HUES64 (cell line): Measurements from ENCODE around the gene BTBD19.
"Not testable (repeated sequence)": the region's sequence is repeated elsewhere in the genome, so short reads cannot be mapped to it uniquely, and the experiment has no call there.

Experiments
- H3K27ac ChIP-seq: 2 replicates; pipeline ENCODE4 v1.7.0; 2013; ENCODE audit warnings: low read depth, low read length, inconsistent platforms
- H3K27me3 ChIP-seq: 2 replicates; pipeline ENCODE4 v1.6.1; 2013; ENCODE audit warnings: mild to moderate bottlenecking, low read length; ENCODE audit not compliant: insufficient read depth
- H3K36me3 ChIP-seq: 2 replicates; pipeline ENCODE4 v1.6.1; 2013; ENCODE audit warnings: mild to moderate bottlenecking, low read length; ENCODE audit not compliant: insufficient read depth
- H3K4me1 ChIP-seq: 2 replicates; pipeline ENCODE4 v1.6.1; 2013; ENCODE audit warnings: mild to moderate bottlenecking, low read length, moderate library complexity; ENCODE audit not compliant: insufficient read depth
- H3K4me3 ChIP-seq: 2 replicates; pipeline ENCODE4 v1.5.1; 2013; ENCODE audit warnings: mild to moderate bottlenecking, low read length, moderate library complexity
- H3K9ac ChIP-seq: 2 replicates; pipeline ENCODE4 v1.6.1; 2013; ENCODE audit warnings: mild to moderate bottlenecking, low read depth, low read length
- H3K9me3 ChIP-seq: 2 replicates; pipeline ENCODE4 v1.6.1; 2013; ENCODE audit warnings: low read depth, low read length; ENCODE audit not compliant: insufficient read depth
- WGBS: fragments of 150-250, 120-280 bp; methylation state at CpG from one replicate; pipeline ENCODE4 v1.1.7; 2013; ENCODE audit warnings: missing lambda C conversion rate; 5-methylcytosine and 5-hydroxymethylcytosine counted together

Gene BTBD19

GRCh38 chr1:44812822-44813543 is 4.7 kb downstream of the BTBD19 start:
- Histone ChIP-seq H3K27me3 (no peaks in the 10 kb centered on the region), H3K27ac (no peak overlapping the region), H3K4me1 (peaks cover 16% of the 10 kb centered on the region), H3K4me3 (peak overlapping the region; percentile 32; the same call in 1 of the 2 replicates), H3K9ac (peak overlapping the region; percentile 41; the same call in 1 of the 2 replicates), H3K36me3 (no peaks in the 10 kb centered on the region), H3K9me3 (no peaks in the 10 kb centered on the region)
- 89% methylated on average over 48 of the region's 48 CpGs for WGBS

GRCh38 chr1:44815926-44816325 is 7.6 kb downstream of the BTBD19 start:
- not testable (repeated sequence) for H3K4me1 ChIP-seq, H3K27me3 ChIP-seq, H3K4me3 ChIP-seq, H3K9ac ChIP-seq, H3K27ac ChIP-seq, H3K9me3 ChIP-seq, H3K36me3 ChIP-seq
- 95% methylated on average over 9 of the region's 9 CpGs for WGBS

GRCh38 chr1:44817307-44817706 is 9.0 kb downstream of the BTBD19 start:
- WGBS, result 88% methylated on average over 2 of the region's 2 CpGs
- Histone ChIP-seq H3K4me1 (0 out of 2 replicates have a peak, but pooled peaks cover 4% of the 10 kb centered on the region), H3K27ac (no peak overlapping the region), H3K9ac (no peak overlapping the region), H3K4me3 (no peak overlapping the region), H3K9me3 (no peaks in the 10 kb centered on the region), H3K36me3 (no peaks in the 10 kb centered on the region), H3K27me3 (no peaks in the 10 kb centered on the region)

GRCh38 chr1:44817771-44818495 is 9.6 kb downstream of the BTBD19 start:
- H3K36me3 ChIP-seq, result no peaks in the 10 kb centered on the region
- 0 out of 2 replicates have a peak, but pooled peaks cover 4% of the 10 kb centered on the region for H3K4me1 ChIP-seq
- H3K27ac ChIP-seq, result no peak overlapping the region
- WGBS, result 94% methylated on average over 11 of the region's 11 CpGs
- no peak overlapping the region for H3K9ac ChIP-seq
- no peak overlapping the region for H3K4me3 ChIP-seq
- no peaks in the 10 kb centered on the region for H3K27me3 ChIP-seq
- H3K9me3 ChIP-seq, result no peaks in the 10 kb centered on the region

- Histone ChIP-seq H3K9ac (peak overlapping the region; percentile 6; the same call in 1 of the 2 replicates), H3K4me1 (0 out of 2 replicates have a peak, but pooled peaks cover 4% of the 10 kb centered on the region), H3K27ac (peak overlapping the region; percentile 1; the same call in 1 of the 2 replicates), H3K9me3 (no peaks in the 10 kb centered on the region), H3K4me3 (peak overlapping the region; percentile 38), H3K36me3 (no peaks in the 10 kb centered on the region), H3K27me3 (no peaks in the 10 kb centered on the region)
- 28% methylated on average over 13 of the region's 13 CpGs for WGBS
Observed at GRCh38 chr1:44819196-44819607, 10.9 kb downstream of the BTBD19 start.

- no peaks in the 10 kb centered on the region for H3K9me3 ChIP-seq
- 1% methylated on average over 33 of the region's 33 CpGs for WGBS
- H3K4me3 ChIP-seq, result peak overlapping the region; percentile 54
- peak overlapping the region; percentile 93 for H3K27ac ChIP-seq
- no peaks in the 10 kb centered on the region for H3K27me3 ChIP-seq
- H3K9ac ChIP-seq, result peak overlapping the region; percentile 91
- H3K36me3 ChIP-seq, result no peaks in the 10 kb centered on the region
- 0 out of 2 replicates have a peak, but pooled peaks cover 4% of the 10 kb centered on the region for H3K4me1 ChIP-seq
Observed at GRCh38 chr1:44819608-44820327, 11.4 kb downstream of the BTBD19 start.

- Histone ChIP-seq H3K4me3 (peak overlapping the region; percentile 54), H3K27me3 (no peaks in the 10 kb centered on the region), H3K9me3 (no peaks in the 10 kb centered on the region), H3K9ac (peak overlapping the region; percentile 91), H3K4me1 (0 out of 2 replicates have a peak, but pooled peaks cover 4% of the 10 kb centered on the region), H3K27ac (peak overlapping the region; percentile 93), H3K36me3 (no peaks in the 10 kb centered on the region)
- 48% methylated on average over 25 of the region's 25 CpGs for WGBS
Observed at GRCh38 chr1:44820328-44821239, 12.3 kb downstream of the BTBD19 start.

- no peak overlapping the region for H3K4me3 ChIP-seq
- no peak overlapping the region for H3K9ac ChIP-seq
- H3K27ac ChIP-seq, result no peak overlapping the region
- WGBS, result 93% methylated on average over 9 of the region's 9 CpGs
- H3K9me3 ChIP-seq, result no peaks in the 10 kb centered on the region
- no peaks in the 10 kb centered on the region for H3K27me3 ChIP-seq
- H3K4me1 ChIP-seq, result 0 out of 2 replicates have a peak, but pooled peaks cover 4% of the 10 kb centered on the region
- no peaks in the 10 kb centered on the region for H3K36me3 ChIP-seq
Observed at GRCh38 chr1:44821240-44821715, 13.0 kb downstream of the BTBD19 start.

- WGBS, result 91% methylated on average over 6 of the region's 6 CpGs
Observed at GRCh38 chr1:44822131-44822701, 13.9 kb downstream of the BTBD19 start.

GRCh38 chr1:44822981-44823451 is 14.7 kb downstream of the BTBD19 start:
- Histone ChIP-seq H3K4me1 (0 out of 2 replicates have a peak, but pooled peaks cover 4% of the 10 kb centered on the region), H3K36me3 (no peaks in the 10 kb centered on the region), H3K9ac (no peak overlapping the region), H3K27me3 (no peaks in the 10 kb centered on the region), H3K4me3 (no peak overlapping the region), H3K27ac (no peak overlapping the region), H3K9me3 (no peaks in the 10 kb centered on the region)
- 93% methylated on average over 15 of the region's 15 CpGs for WGBS

More at GRCh38 chr1:44822131-44822701, 13.9 kb downstream of the BTBD19 start:
- H3K36me3 ChIP-seq, result no peaks in the 10 kb centered on the region
- H3K27me3 ChIP-seq, result no peaks in the 10 kb centered on the region
- no peak overlapping the region for H3K27ac ChIP-seq
- 0 out of 2 replicates have a peak, but pooled peaks cover 4% of the 10 kb centered on the region for H3K4me1 ChIP-seq
- no peaks in the 10 kb centered on the region for H3K9me3 ChIP-seq
- H3K9ac ChIP-seq, result no peak overlapping the region
- H3K4me3 ChIP-seq, result no peak overlapping the region
